Immature natural killer cell (primary cell): Measurements from ENCODE around the gene MRO. TPM values are rescaled to one million over a fixed set of nuclear protein-coding genes. Genes with fewer than 3 reads are reported as not detected.

Experiments
- DNase-seq, 3 donors: peaks; one replicate each; pipeline ENCODE4 v3.0.0; 2022; ENCODE audit warnings: mixed read lengths in 1 of 3
- H3K27ac Mint-ChIP-seq, 6 donors: one replicate each; pipeline ENCODE4 v1.8.0; 2020; ENCODE audit warnings: mixed read lengths in 6 of 6, mild to moderate bottlenecking in 5 of 6, inconsistent platforms in 4 of 6, moderate library complexity in 3 of 6
- H3K27me3 Mint-ChIP-seq, 3 donors: one replicate each; pipeline ENCODE4 v1.8.0; 2020 to 2021; ENCODE audit warnings: low read depth in 3 of 3, mild to moderate bottlenecking in 3 of 3, mixed read lengths in 3 of 3, moderate library complexity in 3 of 3, inconsistent platforms in 1 of 3
- H3K36me3 Mint-ChIP-seq, 3 donors: one replicate each; pipeline ENCODE4 v1.8.0; 2020; ENCODE audit warnings: mixed read lengths in 3 of 3, inconsistent platforms in 2 of 3, mild to moderate bottlenecking in 2 of 3
- H3K4me1 Mint-ChIP-seq, 2 donors: one replicate each; pipeline ENCODE4 v1.8.0; 2020; ENCODE audit warnings: inconsistent platforms in 2 of 2, mild to moderate bottlenecking in 2 of 2, mixed read lengths in 2 of 2, moderate library complexity in 1 of 2
- H3K4me3 Mint-ChIP-seq, 5 donors: one replicate each; pipeline ENCODE4 v1.8.0; 2020; ENCODE audit warnings: mild to moderate bottlenecking in 5 of 5, mixed read lengths in 5 of 5, inconsistent platforms in 3 of 5, moderate library complexity in 3 of 5
- H3K9me3 Mint-ChIP-seq, 6 donors: one replicate each; pipeline ENCODE4 v1.8.0; 2020; ENCODE audit warnings: mild to moderate bottlenecking in 6 of 6, mixed read lengths in 6 of 6, inconsistent platforms in 4 of 6, moderate library complexity in 3 of 6
- polyA plus RNA-seq, 3 donors: library from polyadenylated mRNA; unstranded; fragments of 300-500 nt; fragmentation: Illumina TruSeq; gene quantifications; one replicate each; pipeline ENCODE4 v1.2.3, GENCODE V29; 2021

MRO gene
- polyA plus RNA-seq, 3 donors from 2014 or later = not detected

DNA sequence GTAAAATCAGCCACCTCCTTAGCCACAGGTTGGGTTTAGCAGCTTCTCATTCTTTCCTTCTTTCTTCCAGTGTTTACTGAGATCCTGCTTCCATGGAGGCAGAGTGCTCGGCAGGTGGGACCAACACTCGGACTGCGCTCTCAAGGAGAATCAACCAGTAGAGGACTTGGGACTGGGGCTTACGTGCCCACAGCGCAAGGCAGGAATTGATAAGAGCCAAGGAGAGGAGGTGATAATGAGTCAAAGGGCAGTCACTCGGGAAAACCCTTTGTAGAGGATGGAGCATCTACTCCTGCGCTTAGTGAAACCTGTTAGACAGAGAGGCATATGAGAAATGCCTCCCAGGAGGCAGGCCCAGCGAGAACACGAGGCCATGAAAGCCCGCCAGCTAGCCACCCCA, 2.9 kb upstream of the MRO start:
- no peaks in the 10 kb centered on the region for H3K9me3 Mint-ChIP-seq
- H3K27me3 Mint-ChIP-seq = peaks cover 0 to 2% (median 0%) of the 10 kb centered on the region in 3 donors
- no peaks in the 10 kb centered on the region for H3K36me3 Mint-ChIP-seq
- H3K4me3 Mint-ChIP-seq = no peak overlapping the region
- H3K4me1 Mint-ChIP-seq = no peaks in the 10 kb centered on the region
- H3K27ac Mint-ChIP-seq = no peak overlapping the region
- no peak for DNase-seq

DNA sequence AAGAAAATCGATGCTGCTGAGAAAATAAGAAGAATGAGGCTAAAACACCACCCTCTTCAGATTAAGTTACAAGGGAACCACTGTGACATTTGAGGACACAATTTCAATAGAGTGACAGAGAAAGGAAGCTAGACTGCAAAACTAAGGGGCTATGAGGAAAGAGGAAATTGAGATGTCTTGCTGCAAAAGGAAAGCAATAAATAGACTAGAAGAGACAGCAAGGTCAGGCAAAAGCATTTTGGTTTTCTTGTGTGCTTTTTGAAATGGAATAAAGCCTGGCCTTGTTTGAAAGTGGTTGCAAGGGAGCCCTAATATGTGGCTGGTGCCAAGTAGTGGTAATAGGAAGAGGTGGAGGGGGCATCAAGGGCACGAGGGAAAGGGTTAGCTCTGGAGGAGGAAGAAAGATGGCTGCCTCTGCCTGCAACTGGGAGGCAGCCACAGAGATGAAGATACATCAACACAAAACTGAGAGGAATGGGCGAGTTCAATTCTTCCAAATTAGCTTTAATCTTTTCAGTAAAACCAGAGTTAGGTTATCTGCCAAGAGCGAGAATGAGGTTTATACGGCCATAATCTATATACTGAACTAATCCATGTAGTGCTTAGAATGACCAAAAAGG, 1.2 kb upstream of the MRO start:
- Mint-ChIP-seq H3K36me3 (no peaks in the 10 kb centered on the region), H3K4me1 (no peaks in the 10 kb centered on the region), H3K4me3 (no peak overlapping the region), H3K9me3 (no peaks in the 10 kb centered on the region), H3K27me3 (peaks cover 0 to 2% (median 0%) of the 10 kb centered on the region in 3 donors), H3K27ac (no peak overlapping the region)
- DNase-seq = no peak

DNA sequence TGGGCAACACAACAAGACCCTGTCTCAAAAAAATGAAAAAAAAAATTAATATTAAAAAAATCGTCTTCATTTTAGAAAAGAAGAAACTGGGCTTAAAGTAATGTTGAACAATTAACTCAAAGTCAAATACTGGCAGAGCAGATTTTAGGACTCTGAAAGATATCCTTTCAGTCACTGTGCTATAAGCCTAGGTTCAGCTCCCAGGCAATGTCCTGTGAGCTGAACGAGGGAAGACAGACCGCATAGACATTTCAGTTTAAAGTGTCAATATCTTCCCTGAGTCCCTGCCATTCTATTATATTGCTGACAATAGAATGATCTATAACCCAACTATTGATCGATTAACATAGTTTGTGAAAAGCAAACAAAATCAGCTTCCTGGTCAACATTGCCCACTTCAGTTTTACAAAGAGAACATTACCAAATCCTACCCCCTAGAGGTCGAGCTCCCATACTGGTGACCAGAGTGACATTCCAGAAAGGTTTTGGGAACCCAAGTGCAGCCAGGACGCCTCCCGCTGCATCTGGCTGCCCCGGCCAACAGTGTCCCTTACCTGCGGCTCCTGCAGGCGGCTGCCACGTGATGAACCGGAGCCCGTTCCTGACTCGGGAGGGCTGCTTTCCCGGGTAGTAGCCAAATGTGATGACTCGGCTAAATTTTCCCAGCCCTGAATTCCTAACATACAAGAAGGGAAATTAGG, 639 bp downstream of the MRO start:
- H3K4me3 Mint-ChIP-seq = no peak overlapping the region
- H3K9me3 Mint-ChIP-seq = no peaks in the 10 kb centered on the region
- no peak overlapping the region for H3K27ac Mint-ChIP-seq

DNA sequence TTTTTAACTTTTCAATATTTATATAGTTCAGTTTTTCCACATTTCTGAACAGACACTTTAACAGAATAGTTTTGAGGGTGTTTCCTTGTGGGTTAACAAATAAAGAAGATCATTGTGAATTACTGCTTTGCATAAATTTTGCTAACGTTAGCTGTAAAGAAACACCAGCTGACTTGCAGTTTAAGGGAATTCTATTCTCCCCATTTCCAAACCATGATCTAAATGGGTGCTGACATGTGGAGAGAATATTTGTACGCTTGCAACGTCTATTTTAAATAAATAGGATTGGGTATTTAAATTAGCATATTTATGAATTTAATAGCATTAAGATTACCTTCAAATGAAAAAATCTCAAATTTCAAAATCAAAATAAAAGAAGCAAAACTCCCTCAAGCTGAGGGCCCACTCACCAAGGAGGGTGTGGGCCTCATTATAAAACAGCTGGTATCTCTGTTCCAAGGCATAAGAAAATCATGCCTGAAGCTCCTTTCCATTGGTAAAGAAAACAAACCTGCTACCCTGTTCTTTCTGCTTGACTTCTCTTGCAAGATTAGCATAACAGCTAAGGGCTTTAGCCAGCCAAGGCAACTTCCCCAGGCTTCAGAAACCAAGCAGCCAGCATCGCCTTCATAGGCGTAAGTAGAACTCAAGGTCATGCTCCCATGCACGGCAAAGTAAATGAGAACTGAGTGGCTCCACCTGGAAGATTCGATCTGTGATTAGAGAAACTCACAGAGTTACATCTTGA, 3.2 kb downstream of the MRO start:
- DNase-seq = no peak
- Mint-ChIP-seq H3K4me3 (no peak overlapping the region), H3K4me1 (no peaks in the 10 kb centered on the region), H3K27me3 (peaks cover 0 to 15% (median 2%) of the 10 kb centered on the region in 3 donors), H3K9me3 (no peaks in the 10 kb centered on the region), H3K36me3 (no peaks in the 10 kb centered on the region), H3K27ac (no peak overlapping the region)

More for the DNA sequence above, 639 bp downstream of the MRO start:
- Mint-ChIP-seq H3K36me3 (no peaks in the 10 kb centered on the region), H3K27me3 (peaks cover 0 to 6% (median 0%) of the 10 kb centered on the region in 3 donors), H3K4me1 (no peaks in the 10 kb centered on the region)
- DNase-seq = no peak

DNA sequence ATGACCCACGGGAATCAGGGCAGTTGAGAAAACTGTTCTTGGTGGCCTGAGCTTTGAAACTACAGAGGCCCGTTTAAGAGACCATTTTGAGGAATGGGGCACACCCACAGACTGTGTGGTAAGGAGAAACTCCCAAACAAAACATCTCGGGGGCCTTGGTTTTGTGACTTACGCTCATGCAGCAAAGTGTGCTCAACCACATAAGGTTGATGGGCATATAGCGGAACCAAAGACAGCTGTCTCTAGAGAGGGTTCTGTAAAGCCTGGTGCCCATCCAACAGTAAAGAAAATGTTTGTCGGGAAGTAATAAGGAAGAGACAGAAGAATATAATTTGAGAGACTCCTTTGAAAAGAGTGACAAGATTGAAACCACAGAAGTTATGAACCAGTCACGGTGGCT, 5.4 kb downstream of the MRO start:
- DNase-seq = no peak
- peaks cover 0 to 17% (median 2%) of the 10 kb centered on the region in 3 donors for H3K27me3 Mint-ChIP-seq
- H3K27ac Mint-ChIP-seq = no peak overlapping the region
- no peak overlapping the region for H3K4me3 Mint-ChIP-seq
- no peaks in the 10 kb centered on the region for H3K9me3 Mint-ChIP-seq
- no peaks in the 10 kb centered on the region for H3K4me1 Mint-ChIP-seq
- no peaks in the 10 kb centered on the region for H3K36me3 Mint-ChIP-seq

DNA sequence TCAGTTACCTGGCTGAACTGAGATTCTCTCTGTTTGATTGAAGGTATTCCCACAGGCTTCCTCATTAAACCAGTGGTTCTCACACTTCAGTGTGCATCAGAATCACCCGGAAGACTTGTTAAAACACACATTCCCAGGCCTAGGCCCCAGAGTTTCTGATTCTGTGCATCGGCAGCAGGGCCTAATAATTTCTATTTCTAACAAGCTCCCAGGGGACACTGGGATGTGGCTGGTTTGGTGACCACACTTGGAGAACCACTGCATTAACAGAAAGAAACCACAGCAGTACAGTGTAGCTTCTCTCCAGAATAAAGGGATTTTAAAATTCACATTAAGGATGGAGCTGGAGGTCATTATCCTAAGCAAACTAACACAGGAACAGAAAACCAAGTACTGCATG, 6.5 kb downstream of the MRO start:
- no peak overlapping the region for H3K4me3 Mint-ChIP-seq
- H3K4me1 Mint-ChIP-seq = no peaks in the 10 kb centered on the region
- no peaks in the 10 kb centered on the region for H3K9me3 Mint-ChIP-seq
- H3K27ac Mint-ChIP-seq = no peak overlapping the region
- H3K36me3 Mint-ChIP-seq = no peaks in the 10 kb centered on the region
- no peak for DNase-seq
- peaks cover 0 to 17% (median 2%) of the 10 kb centered on the region in 3 donors for H3K27me3 Mint-ChIP-seq

DNA sequence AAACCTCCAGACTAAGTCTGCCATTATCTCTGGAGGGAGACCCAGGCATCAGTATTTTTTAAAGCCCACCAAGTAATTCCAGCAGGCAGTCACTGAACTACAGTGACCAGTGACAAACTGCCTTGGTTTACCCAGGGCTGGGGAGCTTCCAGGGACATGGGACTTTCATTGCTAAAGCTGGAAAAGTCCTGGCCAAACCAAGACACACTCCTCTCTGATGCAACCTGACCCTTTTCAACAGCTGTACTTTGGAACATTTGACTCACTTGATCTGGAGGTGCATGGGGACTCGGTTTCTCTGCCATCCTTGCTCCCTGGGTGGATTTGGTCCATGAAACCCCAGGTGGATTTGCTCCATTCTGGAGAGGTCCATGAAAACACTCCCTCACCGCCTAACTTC, 7.0 kb downstream of the MRO start:
- Mint-ChIP-seq H3K27me3 (peaks cover 0 to 16% (median 2%) of the 10 kb centered on the region in 3 donors), H3K36me3 (no peaks in the 10 kb centered on the region), H3K27ac (no peak overlapping the region), H3K9me3 (no peaks in the 10 kb centered on the region), H3K4me1 (no peaks in the 10 kb centered on the region), H3K4me3 (no peak overlapping the region)
- DNase-seq = no peak

DNA sequence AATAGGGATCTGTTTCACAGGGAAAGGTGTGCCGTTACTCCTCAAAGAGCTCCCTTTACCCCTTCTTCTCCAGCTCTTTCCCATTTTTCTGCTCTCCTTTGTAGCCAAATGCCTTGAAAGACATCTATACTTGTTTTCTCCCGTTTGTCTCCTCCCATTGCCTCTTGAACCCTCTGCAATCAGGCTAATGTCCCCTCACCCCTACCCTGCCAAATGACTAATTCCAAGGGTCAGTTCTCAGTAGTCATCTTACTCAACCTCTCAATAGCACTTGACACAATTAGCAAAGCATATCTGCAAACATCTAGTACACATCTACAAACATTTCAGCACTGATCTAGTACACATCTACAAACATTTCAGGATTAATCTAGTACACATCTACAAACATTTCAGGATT, 12.6 kb downstream of the MRO start:
- H3K4me1 Mint-ChIP-seq = peaks cover 0 to 1% of the 10 kb centered on the region in 2 donors
- no peak overlapping the region for H3K4me3 Mint-ChIP-seq
- no peak overlapping the region for H3K27ac Mint-ChIP-seq
- peaks cover 1 to 3% (median 3%) of the 10 kb centered on the region in 3 donors for H3K27me3 Mint-ChIP-seq
- no peaks in the 10 kb centered on the region for H3K9me3 Mint-ChIP-seq
- no peaks in the 10 kb centered on the region for H3K36me3 Mint-ChIP-seq
- no peak for DNase-seq

DNA sequence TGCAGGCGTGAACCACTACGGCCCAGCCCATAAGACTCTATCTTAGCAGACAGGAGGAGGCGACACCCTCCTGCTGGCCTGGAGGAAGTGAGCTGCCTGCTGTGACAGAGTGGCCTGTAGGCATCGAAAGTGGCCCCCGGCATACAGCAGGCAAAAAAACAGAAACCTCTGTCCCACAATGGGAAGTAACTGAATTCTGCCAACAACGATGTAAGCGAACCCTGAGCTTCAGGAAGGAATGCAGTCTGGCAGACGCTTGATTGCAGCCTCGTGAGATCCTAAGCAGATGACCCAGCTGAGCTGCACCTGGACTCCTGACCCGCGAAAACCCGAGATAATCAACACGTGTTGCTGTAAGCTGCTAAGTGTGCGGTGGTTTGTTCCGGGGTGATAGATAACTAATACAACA, 13.6 kb downstream of the MRO start:
- peaks cover 1 to 3% (median 3%) of the 10 kb centered on the region in 3 donors for H3K27me3 Mint-ChIP-seq
- H3K36me3 Mint-ChIP-seq = no peaks in the 10 kb centered on the region
- H3K4me3 Mint-ChIP-seq = no peak overlapping the region
- DNase-seq = no peak
- no peaks in the 10 kb centered on the region for H3K9me3 Mint-ChIP-seq
- peaks cover 0 to 1% of the 10 kb centered on the region in 2 donors for H3K4me1 Mint-ChIP-seq
- H3K27ac Mint-ChIP-seq = no peak overlapping the region

DNA sequence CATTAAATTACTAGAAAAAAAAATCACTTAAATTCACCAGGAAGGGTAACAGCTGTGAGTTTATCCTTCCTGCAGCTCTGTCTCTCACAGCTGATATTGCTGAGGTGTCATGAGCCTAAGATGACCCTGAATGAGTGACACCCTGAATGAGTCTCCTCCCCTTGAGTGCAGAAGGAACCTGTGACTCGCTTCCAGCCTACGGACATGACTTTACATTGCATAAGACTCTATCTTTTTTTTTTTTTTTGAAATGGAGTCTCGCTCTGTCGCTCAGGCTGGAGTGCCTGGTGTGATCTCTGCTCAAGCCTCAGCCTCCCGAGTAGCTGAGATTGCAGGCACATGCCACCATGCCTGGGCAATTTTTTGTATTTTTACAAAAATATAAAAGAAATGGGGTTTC, 14.1 kb downstream of the MRO start:
- H3K4me1 Mint-ChIP-seq = peaks cover 0 to 1% of the 10 kb centered on the region in 2 donors
- no peak for DNase-seq
- H3K36me3 Mint-ChIP-seq = no peaks in the 10 kb centered on the region
- H3K4me3 Mint-ChIP-seq = no peak overlapping the region
- no peak overlapping the region for H3K27ac Mint-ChIP-seq
- H3K27me3 Mint-ChIP-seq = peaks cover 1 to 6% (median 3%) of the 10 kb centered on the region in 3 donors
- H3K9me3 Mint-ChIP-seq = no peaks in the 10 kb centered on the region

DNA sequence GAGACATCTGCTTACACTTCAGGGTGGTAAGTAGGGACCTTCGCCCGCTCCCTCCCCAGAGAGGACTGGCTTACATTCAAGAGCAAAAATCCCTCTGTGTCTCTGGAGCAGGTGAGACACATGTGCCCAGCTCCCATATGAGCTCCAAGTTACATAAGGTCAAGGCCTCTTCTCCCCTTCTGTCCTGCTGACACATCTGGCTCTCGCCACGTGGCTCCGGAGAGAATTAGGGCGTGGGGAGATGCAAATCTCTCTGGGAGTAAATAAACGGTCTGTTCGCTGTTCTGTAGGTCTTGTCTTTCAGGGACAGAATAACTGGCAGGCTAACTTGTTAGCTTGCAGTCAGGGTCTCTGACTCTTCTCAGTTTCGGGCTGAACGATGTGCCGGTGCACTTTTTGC, 16.2 kb downstream of the MRO start:
- Mint-ChIP-seq H3K9me3 (no peaks in the 10 kb centered on the region), H3K27ac (no peak overlapping the region), H3K36me3 (no peaks in the 10 kb centered on the region), H3K27me3 (peaks cover 1 to 8% (median 6%) of the 10 kb centered on the region in 3 donors), H3K4me1 (peaks cover 0 to 1% of the 10 kb centered on the region in 2 donors), H3K4me3 (no peak overlapping the region)
- no peak for DNase-seq

DNA sequence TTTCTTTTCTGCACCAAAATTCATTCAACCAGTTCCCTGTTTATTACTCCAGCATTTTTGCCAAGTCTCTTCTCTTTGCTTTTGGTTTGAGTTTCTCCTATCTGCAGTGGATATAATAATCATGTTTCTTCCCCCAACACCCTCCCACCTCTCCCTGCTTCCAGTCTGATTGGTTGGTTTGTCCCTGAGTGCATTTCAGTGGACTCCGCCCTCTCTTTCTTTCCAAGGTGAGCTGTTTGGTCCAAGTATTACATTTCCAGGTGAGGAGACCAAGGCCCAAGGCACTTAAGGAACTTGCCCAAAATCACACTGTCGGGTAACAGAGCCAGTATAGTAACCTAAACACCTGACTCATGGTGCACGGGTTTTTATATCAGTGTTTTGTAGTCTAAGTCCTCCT, 17.7 kb downstream of the MRO start:
- Mint-ChIP-seq H3K36me3 (no peaks in the 10 kb centered on the region), H3K4me3 (no peak overlapping the region), H3K27me3 (peaks cover 3 to 10% (median 6%) of the 10 kb centered on the region in 3 donors), H3K4me1 (peaks cover 0 to 1% of the 10 kb centered on the region in 2 donors), H3K9me3 (no peaks in the 10 kb centered on the region), H3K27ac (no peak overlapping the region)
- no peak for DNase-seq

DNA sequence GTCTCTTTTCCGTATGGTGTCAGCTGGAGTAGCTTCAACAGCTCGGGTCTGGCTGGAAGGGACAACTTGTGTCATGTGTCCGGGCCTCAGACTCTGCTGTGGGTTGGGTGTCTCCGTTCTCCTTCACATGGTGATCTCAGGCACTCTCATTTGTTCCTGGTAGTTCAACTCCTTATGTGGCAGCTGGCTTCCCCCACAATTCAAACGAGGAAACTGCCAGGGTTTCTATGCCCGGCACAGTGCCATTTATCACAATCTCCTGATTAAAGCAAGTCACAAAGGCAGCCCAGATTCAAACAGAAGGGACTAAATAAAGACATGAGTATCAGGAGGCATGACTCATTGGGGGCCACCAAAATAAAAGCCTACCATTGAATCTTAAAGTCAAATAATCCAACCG, 22.7 kb downstream of the MRO start:
- H3K27ac Mint-ChIP-seq = no peak overlapping the region
- DNase-seq = no peak
- H3K4me1 Mint-ChIP-seq = no peaks in the 10 kb centered on the region
- H3K9me3 Mint-ChIP-seq = no peaks in the 10 kb centered on the region
- H3K4me3 Mint-ChIP-seq = no peak overlapping the region
- peaks cover 4 to 24% (median 6%) of the 10 kb centered on the region in 3 donors for H3K27me3 Mint-ChIP-seq
- no peaks in the 10 kb centered on the region for H3K36me3 Mint-ChIP-seq

DNA sequence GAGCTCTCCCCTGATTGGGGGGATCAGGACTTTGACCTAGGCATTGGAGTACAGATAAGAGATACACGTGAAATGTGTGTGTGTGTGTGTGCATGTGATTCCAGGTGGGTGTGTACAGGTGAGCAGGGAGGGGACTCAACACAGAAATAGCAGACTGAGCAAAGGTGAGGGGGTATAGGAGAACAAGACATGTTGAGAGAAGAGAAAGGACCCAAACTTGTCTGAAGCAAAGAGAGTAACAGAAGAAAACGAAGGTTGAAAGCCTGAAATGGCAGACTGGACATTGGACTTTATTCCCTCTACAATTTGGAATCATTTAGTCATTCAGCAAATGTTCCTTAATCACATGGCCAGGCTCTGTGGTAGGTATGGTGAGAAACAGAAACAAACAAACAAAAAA, 23.3 kb downstream of the MRO start:
- no peak for DNase-seq
- Mint-ChIP-seq H3K27me3 (peaks cover 4 to 24% (median 6%) of the 10 kb centered on the region in 3 donors), H3K4me3 (no peak overlapping the region), H3K9me3 (no peaks in the 10 kb centered on the region), H3K36me3 (no peaks in the 10 kb centered on the region), H3K4me1 (no peaks in the 10 kb centered on the region), H3K27ac (no peak overlapping the region)
